Measurements from ENCODE around the gene PITPNM3. TPM values are rescaled to one million over a fixed set of nuclear protein-coding genes. Genes with fewer than 3 reads are reported as not detected.

PITPNM3 gene
- polyA plus RNA-seq, 1 donor from 2014 or later = 3.0 TPM

GRCh38 chr17:6561446-6561845, 5.1 kb upstream of the PITPNM3 start:
- TF ChIP-seq CTCF (IDR thresholded peaks at IDR 0.05; ENCODE audit: poor library complexity, severe bottlenecking) = no peak
- no peak for TF ChIP-seq TAF1 (IDR thresholded peaks at IDR 0.05; ENCODE audit: low read depth)
- TF ChIP-seq REST (IDR thresholded peaks at IDR 0.05; ENCODE audit: borderline replicate concordance) = no peak
- no peak for TF ChIP-seq POLR2AphosphoS5 (IDR thresholded peaks at IDR 0.05)
- TF ChIP-seq RAD21 (conservative IDR thresholded peaks at IDR 0.05) = no peak
- no peak for TF ChIP-seq MXI1 (conservative IDR thresholded peaks at IDR 0.05; ENCODE audit: poor library complexity, severe bottlenecking)
- TF ChIP-seq EZH2 (IDR thresholded peaks at IDR 0.05; ENCODE audit: borderline replicate concordance, insufficient read depth, low read length, poor library complexity, severe bottlenecking) = no peak
- no peak for TF ChIP-seq SMC3 (conservative IDR thresholded peaks at IDR 0.05; ENCODE audit: poor library complexity)
- no peak for TF ChIP-seq EP300 (conservative IDR thresholded peaks at IDR 0.05; ENCODE audit: poor library complexity, severe bottlenecking)

GRCh38 chr17:6560496-6560895, 4.1 kb upstream of the PITPNM3 start:
- Histone ChIP-seq H3K4me3 (ENCODE audit: low read length) (no peak overlapping the region), H3K9me2 (ENCODE audit: insufficient read depth, low read length) (no peaks in the 10 kb centered on the region), H2AFZ (ENCODE audit: low read depth, low read length) (no peak overlapping the region), H3K27ac (ENCODE audit: low read length) (no peak overlapping the region), H3K27me3 (ENCODE audit: insufficient read depth, low read depth, low read length) (peaks cover 17% of the 10 kb centered on the region), H3K9me3 (ENCODE audit: low read length) (no peaks in the 10 kb centered on the region), H3K36me3 (ENCODE audit: insufficient read depth, low read length) (no peaks in the 10 kb centered on the region), H3K4me2 (ENCODE audit: low read length) (no peak overlapping the region), H3F3A (ENCODE audit: insufficient read depth, low read length, poor library complexity, severe bottlenecking) (no peaks in the 10 kb centered on the region), H4K20me1 (ENCODE audit: insufficient read depth) (no peaks in the 10 kb centered on the region), H3K9ac (ENCODE audit: low read length) (no peak overlapping the region), H3K79me2 (replicated peaks; ENCODE audit: insufficient read depth, low read length) (no peaks in the 10 kb centered on the region)
- TF ChIP-seq SMC3 (conservative IDR thresholded peaks at IDR 0.05; ENCODE audit: poor library complexity) (no peak), CTCF (IDR thresholded peaks at IDR 0.05; ENCODE audit: poor library complexity, severe bottlenecking) (no peak)

More at GRCh38 chr17:6561446-6561845, 5.1 kb upstream of the PITPNM3 start:
- Histone ChIP-seq H3K27ac (ENCODE audit: low read length) (no peak overlapping the region), H4K20me1 (ENCODE audit: insufficient read depth) (no peaks in the 10 kb centered on the region), H3K79me2 (replicated peaks; ENCODE audit: insufficient read depth, low read length) (no peaks in the 10 kb centered on the region), H2AFZ (ENCODE audit: low read depth, low read length) (no peak overlapping the region), H3F3A (ENCODE audit: insufficient read depth, low read length, poor library complexity, severe bottlenecking) (no peaks in the 10 kb centered on the region), H3K4me2 (ENCODE audit: low read length) (no peak overlapping the region), H3K27me3 (ENCODE audit: insufficient read depth, low read depth, low read length) (peaks cover 11% of the 10 kb centered on the region), H3K36me3 (ENCODE audit: insufficient read depth, low read length) (no peaks in the 10 kb centered on the region), H3K9me3 (ENCODE audit: low read length) (no peaks in the 10 kb centered on the region), H3K4me3 (ENCODE audit: low read length) (no peak overlapping the region), H3K9me2 (ENCODE audit: insufficient read depth, low read length) (no peaks in the 10 kb centered on the region), H3K9ac (ENCODE audit: low read length) (no peak overlapping the region)
